Brain pericyte (primary cell): ENCODE measurements around the gene PDE6B.
"Not testable (repeated sequence)": the region's sequence is repeated elsewhere in the genome, so short reads cannot be mapped to it uniquely, and the experiment has no call there.

Experiments
- DNase-seq: peaks from one replicate; pipeline ENCODE4 v3.0.0-alpha.2; 2012; ENCODE audit warnings: low read depth, low spot score

The PDE6B gene

GRCh38 chr4:622071-622995, 3.0 kb upstream of the PDE6B start:
- DNase-seq: no peak

GRCh38 chr4:622996-623913, 2.1 kb upstream of the PDE6B start:
- no peak for DNase-seq

GRCh38 chr4:623914-624566, 1.3 kb upstream of the PDE6B start:
- DNase-seq: no peak

GRCh38 chr4:625631-626161, 323 bp downstream of the PDE6B start:
- no peak for DNase-seq

- DNase-seq: no peak
These were observed 1.1 kb downstream of the PDE6B start for GRCh38 chr4:626201-627091.

GRCh38 chr4:627347-628125, 2.2 kb downstream of the PDE6B start:
- no peak for DNase-seq

GRCh38 chr4:628311-628741, 3.0 kb downstream of the PDE6B start:
- DNase-seq: no peak

GRCh38 chr4:628821-629635, 3.7 kb downstream of the PDE6B start:
- DNase-seq: no peak

- DNase-seq: no peak
These were observed 4.2 kb downstream of the PDE6B start for GRCh38 chr4:629636-629914.

GRCh38 chr4:629915-630641, 4.7 kb downstream of the PDE6B start:
- DNase-seq: no peak

- no peak for DNase-seq
These were observed 5.3 kb downstream of the PDE6B start for GRCh38 chr4:630656-631055.

GRCh38 chr4:632196-632790, 6.9 kb downstream of the PDE6B start:
- DNase-seq: no peak

- DNase-seq: no peak
These were observed 7.6 kb downstream of the PDE6B start for GRCh38 chr4:632926-633325.

GRCh38 chr4:633406-633805, 8.0 kb downstream of the PDE6B start:
- no peak for DNase-seq

- no peak for DNase-seq
These were observed 8.7 kb downstream of the PDE6B start for GRCh38 chr4:633976-634598.

GRCh38 chr4:634599-634985, 9.2 kb downstream of the PDE6B start:
- DNase-seq: no peak

GRCh38 chr4:635066-635835, 9.9 kb downstream of the PDE6B start:
- not testable (repeated sequence) for DNase-seq
